Parathyroid adenoma (tissue), 2 donors: ENCODE measurements around the gene TFCP2L1.

Experiments
- H2AFZ ChIP-seq: fragments of 300-600 bp; sonication (generic); one replicate; pipeline ENCODE4 v1.7.0; 2017; ENCODE audit warnings: antibody characterized with exemption, mild to moderate bottlenecking
- H3K27ac ChIP-seq: fragments of 300-600 bp; sonication (generic); one replicate; pipeline ENCODE4 v1.7.0; 2017
- H3K27me3 ChIP-seq: fragments of 300-600 bp; sonication (generic); one replicate; pipeline ENCODE4 v1.7.0; 2017; ENCODE audit warnings: low read length; ENCODE audit not compliant: control insufficient read depth, insufficient read depth
- H3K36me3 ChIP-seq: fragments of 300-600 bp; sonication (generic); one replicate; pipeline ENCODE4 v1.7.0; 2017; ENCODE audit warnings: low read length; ENCODE audit not compliant: control insufficient read depth, insufficient read depth
- H3K4me1 ChIP-seq: fragments of 300-600 bp; sonication (generic); one replicate; pipeline ENCODE4 v1.7.0; 2017; ENCODE audit warnings: control low read depth
- H3K4me2 ChIP-seq: fragments of 300-600 bp; sonication (generic); one replicate; pipeline ENCODE4 v1.7.0; 2017; ENCODE audit warnings: low read length
- H3K4me3 ChIP-seq: fragments of 300-600 bp; sonication (generic); one replicate; pipeline ENCODE4 v1.7.0; 2017; ENCODE audit warnings: low read depth, low read length
- H3K79me2 ChIP-seq: fragments of 300-600 bp; sonication (generic); one replicate; pipeline ENCODE4 v1.7.0; 2017; ENCODE audit warnings: control low read depth
- H3K9ac ChIP-seq: fragments of 300-600 bp; sonication (generic); one replicate; pipeline ENCODE4 v1.7.0; 2017; ENCODE audit warnings: mild to moderate bottlenecking
- H3K9me3 ChIP-seq: fragments of 300-600 bp; sonication (generic); one replicate; pipeline ENCODE4 v1.7.0; 2017; ENCODE audit warnings: low read length; ENCODE audit not compliant: control insufficient read depth
- TF ChIP-seq, protein P1 (sequence below): fragments of 300-600 bp; sonication (generic); IDR thresholded peaks from one replicate; pipeline ENCODE4 v1.7.0; 2017; ENCODE audit warnings: antibody characterized with exemption, mild to moderate bottlenecking
- donor health status: primary hyperparathyroidism.

TFCP2L1 gene

GRCh38 chr2:121213386-121213785 lies 71.6 kb downstream of the TFCP2L1 start:
- no peaks in the 10 kb centered on the region for H3K9me3 ChIP-seq
- H3K36me3 ChIP-seq: no peaks in the 10 kb centered on the region
- H3K4me3 ChIP-seq: no peak overlapping the region
- H3K4me2 ChIP-seq: no peak overlapping the region
- H3K27ac ChIP-seq: no peak overlapping the region
- no peaks in the 10 kb centered on the region for H3K27me3 ChIP-seq
- no peak overlapping the region for H3K9ac ChIP-seq
- H3K79me2 ChIP-seq: no peaks in the 10 kb centered on the region
- no peak overlapping the region for H2AFZ ChIP-seq
- TF ChIP-seq, protein P1, sequence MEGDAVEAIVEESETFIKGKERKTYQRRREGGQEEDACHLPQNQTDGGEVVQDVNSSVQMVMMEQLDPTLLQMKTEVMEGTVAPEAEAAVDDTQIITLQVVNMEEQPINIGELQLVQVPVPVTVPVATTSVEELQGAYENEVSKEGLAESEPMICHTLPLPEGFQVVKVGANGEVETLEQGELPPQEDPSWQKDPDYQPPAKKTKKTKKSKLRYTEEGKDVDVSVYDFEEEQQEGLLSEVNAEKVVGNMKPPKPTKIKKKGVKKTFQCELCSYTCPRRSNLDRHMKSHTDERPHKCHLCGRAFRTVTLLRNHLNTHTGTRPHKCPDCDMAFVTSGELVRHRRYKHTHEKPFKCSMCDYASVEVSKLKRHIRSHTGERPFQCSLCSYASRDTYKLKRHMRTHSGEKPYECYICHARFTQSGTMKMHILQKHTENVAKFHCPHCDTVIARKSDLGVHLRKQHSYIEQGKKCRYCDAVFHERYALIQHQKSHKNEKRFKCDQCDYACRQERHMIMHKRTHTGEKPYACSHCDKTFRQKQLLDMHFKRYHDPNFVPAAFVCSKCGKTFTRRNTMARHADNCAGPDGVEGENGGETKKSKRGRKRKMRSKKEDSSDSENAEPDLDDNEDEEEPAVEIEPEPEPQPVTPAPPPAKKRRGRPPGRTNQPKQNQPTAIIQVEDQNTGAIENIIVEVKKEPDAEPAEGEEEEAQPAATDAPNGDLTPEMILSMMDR: no peak
- no peaks in the 10 kb centered on the region for H3K4me1 ChIP-seq

- H3K27ac ChIP-seq: no peak overlapping the region
- no peaks in the 10 kb centered on the region for H3K36me3 ChIP-seq
- no peak overlapping the region for H3K9ac ChIP-seq
- TF ChIP-seq, protein P1: no peak
- H2AFZ ChIP-seq: no peak overlapping the region
- H3K9me3 ChIP-seq: no peaks in the 10 kb centered on the region
- no peaks in the 10 kb centered on the region for H3K4me1 ChIP-seq
- no peak overlapping the region for H3K4me2 ChIP-seq
- H3K4me3 ChIP-seq: no peak overlapping the region
- no peaks in the 10 kb centered on the region for H3K27me3 ChIP-seq
- no peaks in the 10 kb centered on the region for H3K79me2 ChIP-seq
Measured at GRCh38 chr2:121212661-121213325, 72.2 kb downstream of the TFCP2L1 start.

GRCh38 chr2:121211689-121212151 lies 73.3 kb downstream of the TFCP2L1 start:
- no peak overlapping the region for H3K4me3 ChIP-seq
- no peak overlapping the region for H3K27ac ChIP-seq
- H3K9ac ChIP-seq: no peak overlapping the region

GRCh38 chr2:121211251-121211650 lies 73.8 kb downstream of the TFCP2L1 start:
- Histone ChIP-seq H3K27me3 (no peaks in the 10 kb centered on the region), H3K4me1 (no peaks in the 10 kb centered on the region), H3K36me3 (no peaks in the 10 kb centered on the region), H3K27ac (no peak overlapping the region), H3K4me2 (no peak overlapping the region), H2AFZ (no peak overlapping the region), H3K9ac (no peak overlapping the region), H3K9me3 (no peaks in the 10 kb centered on the region), H3K4me3 (no peak overlapping the region), H3K79me2 (no peaks in the 10 kb centered on the region)
- TF ChIP-seq, protein P1: no peak

More at GRCh38 chr2:121211689-121212151, 73.3 kb downstream of the TFCP2L1 start:
- TF ChIP-seq, protein P1: no peak
- Histone ChIP-seq H3K36me3 (no peaks in the 10 kb centered on the region), H3K27me3 (no peaks in the 10 kb centered on the region), H3K79me2 (no peaks in the 10 kb centered on the region), H3K9me3 (no peaks in the 10 kb centered on the region), H3K4me2 (no peak overlapping the region), H2AFZ (no peak overlapping the region), H3K4me1 (no peaks in the 10 kb centered on the region)

DNA sequence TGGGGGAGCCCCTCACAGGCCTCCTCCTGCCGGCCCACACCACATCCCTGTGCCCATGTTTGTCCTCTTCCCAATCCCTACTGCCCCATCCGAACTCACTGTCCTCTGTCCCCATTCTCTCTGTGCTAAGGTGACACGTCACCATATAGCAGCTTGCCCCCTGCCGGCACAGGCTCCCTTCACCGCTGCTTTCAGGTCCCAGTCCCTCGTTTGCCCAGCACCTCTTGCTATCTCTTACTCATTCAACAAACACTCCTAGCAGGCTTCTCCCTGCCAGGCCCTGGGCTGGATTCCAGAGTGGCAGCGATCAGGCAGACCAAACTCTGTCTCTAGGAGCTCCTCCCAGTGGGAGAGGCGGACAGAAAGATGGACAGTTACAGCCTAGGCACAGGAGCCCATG lies 74.3 kb downstream of the TFCP2L1 start:
- H3K4me2 ChIP-seq: no peak overlapping the region
- no peaks in the 10 kb centered on the region for H3K36me3 ChIP-seq
- H3K9ac ChIP-seq: no peak overlapping the region
- no peaks in the 10 kb centered on the region for H3K4me1 ChIP-seq
- TF ChIP-seq, protein P1: no peak
- H3K9me3 ChIP-seq: no peaks in the 10 kb centered on the region
- no peak overlapping the region for H3K4me3 ChIP-seq
- no peaks in the 10 kb centered on the region for H3K79me2 ChIP-seq
- H3K27ac ChIP-seq: no peak overlapping the region
- H2AFZ ChIP-seq: no peak overlapping the region
- H3K27me3 ChIP-seq: no peaks in the 10 kb centered on the region
